Smooth muscle cell (in vitro differentiated cells): Measurements from ENCODE around the gene BNC2. TPM values are rescaled to one million over a fixed set of nuclear protein-coding genes. Genes with fewer than 3 reads are reported as not detected.

Source experiments
- DNase-seq: peaks from one replicate; lab custom pipeline; 2025; ENCODE audit not compliant: unreplicated experiment; lab: John Stamatoyannopoulos, UW
- H2AFZ ChIP-seq: fragments of 200-600 bp; sonication (generic); 2 replicates; pipeline ENCODE4 v1.6.0; 2016; ENCODE audit warnings: antibody characterized with exemption, low read depth, mild to moderate bottlenecking
- H3F3A ChIP-seq: fragments of 200-600 bp; sonication (generic); 2 replicates; pipeline ENCODE4 v1.6.0; 2017; ENCODE audit warnings: antibody characterized with exemption, low read depth
- H3K27ac ChIP-seq: fragments of 200-600 bp; sonication (generic); 2 replicates; pipeline ENCODE4 v1.5.1; 2016; ENCODE audit warnings: low read depth, mild to moderate bottlenecking
- H3K27me3 ChIP-seq: fragments of 200-600 bp; sonication (generic); 2 replicates; pipeline ENCODE4 v1.6.1; 2016; ENCODE audit warnings: low read depth, mild to moderate bottlenecking
- H3K36me3 ChIP-seq: fragments of 200-600 bp; sonication (generic); 2 replicates; pipeline ENCODE4 v1.5.1; 2016; ENCODE audit warnings: low read depth
- H3K4me1 ChIP-seq: fragments of 200-600 bp; sonication (generic); 2 replicates; pipeline ENCODE4 v1.5.1; 2016; ENCODE audit warnings: low read depth
- H3K4me2 ChIP-seq: fragments of 200-600 bp; sonication (generic); 2 replicates; pipeline ENCODE4 v1.6.0; 2016; ENCODE audit warnings: mild to moderate bottlenecking
- H3K4me3 ChIP-seq: fragments of 200-600 bp; sonication (generic); 2 replicates; pipeline ENCODE4 v1.5.1; 2016; ENCODE audit warnings: mild to moderate bottlenecking
- H3K79me2 ChIP-seq: fragments of 200-600 bp; sonication (generic); 2 replicates; pipeline ENCODE4 v1.6.0; 2016; ENCODE audit warnings: low read depth, mild to moderate bottlenecking
- H3K9ac ChIP-seq: fragments of 200-600 bp; sonication (generic); 2 replicates; pipeline ENCODE4 v1.6.0; 2016; ENCODE audit warnings: low read depth
- H3K9me3 ChIP-seq: fragments of 200-600 bp; sonication (generic); replicated peaks from 2 replicates; pipeline ENCODE4 v1.5.1; 2016; ENCODE audit warnings: low read depth
- H4K20me1 ChIP-seq: fragments of 200-600 bp; sonication (generic); 2 replicates; pipeline ENCODE4 v1.6.0; 2016; ENCODE audit warnings: low read depth
- CTCF ChIP-seq: fragments of 200-600 bp; sonication (generic); IDR thresholded peaks from 2 replicates; pipeline ENCODE4 v1.5.1; 2017; ENCODE audit warnings: borderline replicate concordance, mild to moderate bottlenecking, antibody characterized with exemption; ENCODE audit not compliant: insufficient read depth, poor library complexity, severe bottlenecking
- WGBS: methylation state at CpG from one replicate; pipeline ENCODE4 v1.1.7; 2016; ENCODE audit warnings: low lambda C conversion rate; 5-methylcytosine and 5-hydroxymethylcytosine counted together
- polyA plus RNA-seq: library from polyadenylated mRNA; unstranded; fragments of >200 nt; fragmentation: Nextera tagmentation; extraction: Ambion mirVana; gene quantifications from 2 replicates; pipeline ENCODE4 v1.2.1, GENCODE V29; 2016
- total RNA-seq: library from RNA; depleted of rRNA; stranded (reverse); fragments of >200 nt; gene quantifications from 2 replicates; pipeline ENCODE4 v1.2.3, GENCODE V29; 2014

The BNC2 gene
- total and polyA plus RNA-seq, 2 experiments from 2014 or later, result 11.6 to 13.5 TPM

GRCh38 chr9:16744394-16744793, 126.1 kb downstream of the BNC2 start:
- no peaks in the 10 kb centered on the region for H3K4me1 ChIP-seq
- no peak overlapping the region for H3K4me3 ChIP-seq
- no peak for TF ChIP-seq CTCF
- H3K27me3 ChIP-seq, result no peaks in the 10 kb centered on the region
- peak overlapping the region; percentile 56 for H3K4me2 ChIP-seq
- no peak overlapping the region for H2AFZ ChIP-seq
- WGBS, result 11% methylated on average over 2 of the region's 2 CpGs
- peaks cover 10% of the 10 kb centered on the region for H4K20me1 ChIP-seq
- peaks cover 6% of the 10 kb centered on the region for H3F3A ChIP-seq
- peak overlapping the region; percentile 19 for H3K27ac ChIP-seq
- no peaks in the 10 kb centered on the region for H3K36me3 ChIP-seq
- DNase-seq, result no peak
- no peaks in the 10 kb centered on the region for H3K79me2 ChIP-seq
- H3K9me3 ChIP-seq, result no peaks in the 10 kb centered on the region
- no peak overlapping the region for H3K9ac ChIP-seq

- H3K4me2 ChIP-seq, result no peak overlapping the region
- H2AFZ ChIP-seq, result no peak overlapping the region
- TF ChIP-seq CTCF, result no peak
- H3K36me3 ChIP-seq, result no peaks in the 10 kb centered on the region
- no peaks in the 10 kb centered on the region for H3K9me3 ChIP-seq
- H4K20me1 ChIP-seq, result peaks cover 10% of the 10 kb centered on the region
- H3K9ac ChIP-seq, result no peak overlapping the region
- no peak overlapping the region for H3K4me3 ChIP-seq
- H3K79me2 ChIP-seq, result no peaks in the 10 kb centered on the region
- H3K27me3 ChIP-seq, result no peaks in the 10 kb centered on the region
- H3F3A ChIP-seq, result peaks cover 6% of the 10 kb centered on the region
- WGBS, result 70% methylated on average over 4 of the region's 4 CpGs
- H3K27ac ChIP-seq, result no peak overlapping the region
- no peak for DNase-seq
- no peaks in the 10 kb centered on the region for H3K4me1 ChIP-seq
These were observed 127.1 kb downstream of the BNC2 start for GRCh38 chr9:16743375-16743774.

GRCh38 chr9:16735001-16735400, 135.5 kb downstream of the BNC2 start:
- H3K79me2 ChIP-seq, result no peaks in the 10 kb centered on the region
- TF ChIP-seq CTCF, result no peak
- no peak for DNase-seq
- no peaks in the 10 kb centered on the region for H3K9me3 ChIP-seq
- H3K36me3 ChIP-seq, result no peaks in the 10 kb centered on the region
- H3F3A ChIP-seq, result no peaks in the 10 kb centered on the region
- H4K20me1 ChIP-seq, result peaks cover 3% of the 10 kb centered on the region
- H3K4me2 ChIP-seq, result no peak overlapping the region
- no peak overlapping the region for H2AFZ ChIP-seq
- peaks cover under 1% of the 10 kb centered on the region for H3K27me3 ChIP-seq
- no peak overlapping the region for H3K4me3 ChIP-seq
- no peak overlapping the region for H3K9ac ChIP-seq
- H3K4me1 ChIP-seq, result no peaks in the 10 kb centered on the region
- no peak overlapping the region for H3K27ac ChIP-seq

- Histone ChIP-seq H3K27me3 (peaks cover 11% of the 10 kb centered on the region), H3K9ac (no peak overlapping the region), H3K27ac (no peak overlapping the region), H3F3A (no peaks in the 10 kb centered on the region), H3K4me3 (no peak overlapping the region), H2AFZ (no peak overlapping the region), H3K4me1 (peaks cover 4% of the 10 kb centered on the region), H3K36me3 (no peaks in the 10 kb centered on the region), H3K79me2 (no peaks in the 10 kb centered on the region), H4K20me1 (no peaks in the 10 kb centered on the region), H3K4me2 (no peak overlapping the region), H3K9me3 (no peaks in the 10 kb centered on the region)
- no peak for DNase-seq
- 76% methylated on average over 5 of the region's 5 CpGs for WGBS
- TF ChIP-seq CTCF, result no peak
These were observed 137.9 kb downstream of the BNC2 start for GRCh38 chr9:16732546-16732945.
